SK-N-SH treated with all-trans-retinoic acid at 6 μM for 48 hours (cell line): ENCODE results near the gene P2RY8.

Source experiments
- ATAC-seq: fragments of 200-7000 bp; cut with Tn5 transposase; 3 replicates; pipeline ENCODE4 v1.9.1; 2020; ENCODE audit warnings: mild to moderate bottlenecking, moderate library complexity
- ARNTL ChIP-seq: fragments of 450-650 bp; formaldehyde crosslinking; IDR thresholded peaks from 2 replicates; pipeline ENCODE4 v1.5.0; 2020; ENCODE audit warnings: low read depth, mild to moderate bottlenecking, moderate library complexity, borderline replicate concordance
- BACH2 ChIP-seq: fragments of 250-450 bp; sonication (Bioruptor Pico); IDR thresholded peaks from 2 replicates; pipeline ENCODE4 v1.9.0; 2021; ENCODE audit warnings: mild to moderate bottlenecking, borderline replicate concordance
- CSDC2 ChIP-seq: fragments of 250-450 bp; sonication (Bioruptor Pico); IDR thresholded peaks from 2 replicates; pipeline ENCODE4 v1.5.0; 2020; ENCODE audit warnings: mild to moderate bottlenecking, moderate library complexity
- ESRRG ChIP-seq: fragments of 250-450 bp; sonication (Bioruptor Pico); IDR thresholded peaks from 2 replicates; pipeline ENCODE4 v1.6.1; 2021; ENCODE audit warnings: mild to moderate bottlenecking
- GLIS3 ChIP-seq: fragments of 250-450 bp; sonication (Bioruptor Pico); IDR thresholded peaks from 2 replicates; pipeline ENCODE4 v1.5.0; 2020; ENCODE audit warnings: mild to moderate bottlenecking, moderate library complexity
- POU6F1 ChIP-seq: fragments of 250-450 bp; sonication (Bioruptor Pico); IDR thresholded peaks from 2 replicates; pipeline ENCODE4 v1.8.0; 2021; ENCODE audit warnings: low read depth, mild to moderate bottlenecking, moderate library complexity, borderline replicate concordance
- PPARA ChIP-seq: fragments of 250-450 bp; sonication (Bioruptor Pico); IDR thresholded peaks from 2 replicates; pipeline ENCODE4 v1.5.0; 2020; ENCODE audit warnings: mild to moderate bottlenecking, borderline replicate concordance
- RARB ChIP-seq: fragments of 250-450 bp; sonication (Bioruptor Pico); IDR thresholded peaks from 2 replicates; pipeline ENCODE4 v1.8.0; 2021; ENCODE audit warnings: mild to moderate bottlenecking, moderate library complexity
- SNAI2 ChIP-seq: fragments of 250-450 bp; sonication (Bioruptor Pico); IDR thresholded peaks from 2 replicates; pipeline ENCODE4 v1.5.0; 2020; ENCODE audit warnings: mild to moderate bottlenecking, moderate library complexity
- TCF4 ChIP-seq: fragments of 250-450 bp; sonication (Bioruptor Pico); IDR thresholded peaks from 2 replicates; pipeline ENCODE4 v1.8.0; 2021; ENCODE audit warnings: mild to moderate bottlenecking, moderate library complexity, borderline replicate concordance
- TSHZ2 ChIP-seq: fragments of 250-450 bp; sonication (Bioruptor Pico); IDR thresholded peaks from 2 replicates; pipeline ENCODE4 v1.5.0; 2020; ENCODE audit warnings: mild to moderate bottlenecking, moderate library complexity
- ZFP3 ChIP-seq: fragments of 250-450 bp; sonication (Bioruptor Pico); IDR thresholded peaks from 2 replicates; pipeline ENCODE4 v1.5.0; 2020; ENCODE audit warnings: mild to moderate bottlenecking, moderate library complexity
- ZNF565 ChIP-seq: fragments of 450-650 bp; formaldehyde crosslinking; conservative IDR thresholded peaks from 2 replicates; pipeline ENCODE4 v1.5.0; 2020; ENCODE audit warnings: low read depth, mild to moderate bottlenecking, moderate library complexity
- ZNF70 ChIP-seq: fragments of 450-650 bp; formaldehyde crosslinking; IDR thresholded peaks from 2 replicates; pipeline ENCODE4 v1.5.0; 2020; ENCODE audit warnings: mild to moderate bottlenecking, moderate library complexity
- ZNF8 ChIP-seq: fragments of 450-650 bp; formaldehyde crosslinking; IDR thresholded peaks from 2 replicates; pipeline ENCODE4 v1.5.0; 2020; ENCODE audit warnings: mild to moderate bottlenecking, moderate library complexity
- TF ChIP-seq, protein P1 (sequence below): fragments of 250-450 bp; sonication (Bioruptor Pico); IDR thresholded peaks from 2 replicates; pipeline ENCODE4 v1.5.1; 2021; ENCODE audit warnings: mild to moderate bottlenecking, moderate library complexity
- TF ChIP-seq, protein P2 (sequence below): fragments of 250-450 bp; sonication (Bioruptor Pico); IDR thresholded peaks from 2 replicates; pipeline ENCODE4 v1.8.0; 2020; ENCODE audit warnings: mild to moderate bottlenecking, moderate library complexity, borderline replicate concordance
- TF ChIP-seq, protein P3 (sequence below): fragments of 250-450 bp; sonication (Bioruptor Pico); IDR thresholded peaks from 2 replicates; pipeline ENCODE4 v1.5.1; 2020; ENCODE audit warnings: low read depth, mild to moderate bottlenecking, moderate library complexity

P2RY8 gene

GRCh38 chrX:1533058-1533457, 3.9 kb downstream of the P2RY8 start:
- ATAC-seq: no peak
- TF ChIP-seq, protein P1, sequence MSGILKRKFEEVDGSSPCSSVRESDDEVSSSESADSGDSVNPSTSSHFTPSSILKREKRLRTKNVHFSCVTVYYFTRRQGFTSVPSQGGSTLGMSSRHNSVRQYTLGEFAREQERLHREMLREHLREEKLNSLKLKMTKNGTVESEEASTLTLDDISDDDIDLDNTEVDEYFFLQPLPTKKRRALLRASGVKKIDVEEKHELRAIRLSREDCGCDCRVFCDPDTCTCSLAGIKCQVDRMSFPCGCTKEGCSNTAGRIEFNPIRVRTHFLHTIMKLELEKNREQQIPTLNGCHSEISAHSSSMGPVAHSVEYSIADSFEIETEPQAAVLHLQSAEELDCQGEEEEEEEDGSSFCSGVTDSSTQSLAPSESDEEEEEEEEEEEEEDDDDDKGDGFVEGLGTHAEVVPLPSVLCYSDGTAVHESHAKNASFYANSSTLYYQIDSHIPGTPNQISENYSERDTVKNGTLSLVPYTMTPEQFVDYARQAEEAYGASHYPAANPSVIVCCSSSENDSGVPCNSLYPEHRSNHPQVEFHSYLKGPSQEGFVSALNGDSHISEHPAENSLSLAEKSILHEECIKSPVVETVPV: no peak
- TF ChIP-seq ZNF565 (CRISPR knock-in tag) (no peak), ZNF70 (CRISPR knock-in tag) (no peak), CSDC2 (CRISPR knock-in tag) (no peak), POU6F1 (CRISPR knock-in tag) (no peak), ESRRG (no peak), RARB (CRISPR knock-in tag) (no peak), TSHZ2 (CRISPR knock-in tag) (no peak), PPARA (CRISPR knock-in tag) (no peak)
- TF ChIP-seq, protein P2, sequence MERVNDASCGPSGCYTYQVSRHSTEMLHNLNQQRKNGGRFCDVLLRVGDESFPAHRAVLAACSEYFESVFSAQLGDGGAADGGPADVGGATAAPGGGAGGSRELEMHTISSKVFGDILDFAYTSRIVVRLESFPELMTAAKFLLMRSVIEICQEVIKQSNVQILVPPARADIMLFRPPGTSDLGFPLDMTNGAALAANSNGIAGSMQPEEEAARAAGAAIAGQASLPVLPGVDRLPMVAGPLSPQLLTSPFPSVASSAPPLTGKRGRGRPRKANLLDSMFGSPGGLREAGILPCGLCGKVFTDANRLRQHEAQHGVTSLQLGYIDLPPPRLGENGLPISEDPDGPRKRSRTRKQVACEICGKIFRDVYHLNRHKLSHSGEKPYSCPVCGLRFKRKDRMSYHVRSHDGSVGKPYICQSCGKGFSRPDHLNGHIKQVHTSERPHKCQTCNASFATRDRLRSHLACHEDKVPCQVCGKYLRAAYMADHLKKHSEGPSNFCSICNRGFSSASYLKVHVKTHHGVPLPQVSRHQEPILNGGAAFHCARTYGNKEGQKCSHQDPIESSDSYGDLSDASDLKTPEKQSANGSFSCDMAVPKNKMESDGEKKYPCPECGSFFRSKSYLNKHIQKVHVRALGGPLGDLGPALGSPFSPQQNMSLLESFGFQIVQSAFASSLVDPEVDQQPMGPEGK (CRISPR knock-in tag): no peak
- TF ChIP-seq, protein P3, sequence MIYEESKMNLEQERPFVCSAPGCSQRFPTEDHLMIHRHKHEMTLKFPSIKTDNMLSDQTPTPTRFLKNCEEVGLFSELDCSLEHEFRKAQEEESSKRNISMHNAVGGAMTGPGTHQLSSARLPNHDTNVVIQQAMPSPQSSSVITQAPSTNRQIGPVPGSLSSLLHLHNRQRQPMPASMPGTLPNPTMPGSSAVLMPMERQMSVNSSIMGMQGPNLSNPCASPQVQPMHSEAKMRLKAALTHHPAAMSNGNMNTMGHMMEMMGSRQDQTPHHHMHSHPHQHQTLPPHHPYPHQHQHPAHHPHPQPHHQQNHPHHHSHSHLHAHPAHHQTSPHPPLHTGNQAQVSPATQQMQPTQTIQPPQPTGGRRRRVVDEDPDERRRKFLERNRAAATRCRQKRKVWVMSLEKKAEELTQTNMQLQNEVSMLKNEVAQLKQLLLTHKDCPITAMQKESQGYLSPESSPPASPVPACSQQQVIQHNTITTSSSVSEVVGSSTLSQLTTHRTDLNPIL: no peak

DNA sequence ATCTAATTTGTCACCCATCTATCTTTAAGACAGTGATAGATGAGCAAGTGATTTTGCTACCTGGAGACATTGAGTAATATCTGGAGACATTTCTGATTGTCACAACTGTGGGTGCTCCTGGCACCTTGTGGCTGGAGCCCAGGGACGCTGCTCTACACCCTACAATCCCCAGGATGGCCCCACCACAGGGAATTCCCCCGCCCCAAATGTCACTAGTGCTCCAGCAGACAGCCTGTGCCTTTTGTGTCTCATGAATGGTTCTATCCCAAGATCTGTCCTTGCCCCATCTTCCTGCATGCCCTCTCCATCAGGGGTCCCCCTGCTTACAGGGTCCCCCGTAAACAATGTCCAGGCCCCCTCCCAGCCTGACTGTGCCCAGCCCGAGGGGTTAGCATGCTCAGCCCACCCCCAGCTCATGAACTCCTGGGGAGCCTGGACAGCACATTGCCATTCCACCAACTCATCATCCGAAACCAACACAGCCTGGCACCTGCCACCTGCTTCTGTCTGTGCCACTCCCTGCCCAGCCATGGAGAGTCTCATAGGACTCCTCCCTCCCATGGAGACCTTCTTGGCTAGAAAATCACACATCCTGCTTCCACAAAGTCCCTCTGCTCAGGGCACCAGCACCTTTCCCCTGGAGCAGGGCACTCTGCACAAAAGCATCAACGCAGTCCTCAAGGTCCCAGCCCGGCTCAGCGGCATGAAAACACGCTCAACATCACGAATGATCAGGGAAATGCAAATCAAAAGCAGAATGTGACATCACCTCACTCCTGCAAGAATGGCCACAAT, 5.7 kb downstream of the P2RY8 start:
- TF ChIP-seq PPARA (CRISPR knock-in tag): no peak
- no peak for TF ChIP-seq GLIS3 (CRISPR knock-in tag)
- TF ChIP-seq ZFP3: no peak
- no peak for TF ChIP-seq ZNF8 (CRISPR knock-in tag)
- TF ChIP-seq ZNF70 (CRISPR knock-in tag): no peak
- TF ChIP-seq TCF4 (CRISPR knock-in tag): no peak
- no peak for ATAC-seq

DNA sequence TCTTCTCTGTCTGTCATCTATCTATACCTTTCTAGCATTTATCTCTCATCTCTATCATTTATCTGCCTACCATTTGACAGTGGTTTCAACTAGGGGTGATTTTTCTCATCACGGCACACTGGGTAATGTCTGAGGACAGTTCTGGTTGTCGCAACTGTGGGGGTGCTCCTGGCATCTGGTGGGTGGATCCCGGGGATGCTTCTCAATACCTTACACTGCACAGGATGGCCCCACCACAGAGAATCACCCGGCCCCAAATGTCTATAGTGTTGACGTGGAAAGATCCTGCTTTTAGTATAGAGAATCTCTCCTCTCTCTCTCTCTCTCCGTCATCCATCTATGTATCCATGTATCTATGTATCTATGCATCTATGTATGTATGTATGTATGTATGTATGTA, 7.2 kb downstream of the P2RY8 start:
- TF ChIP-seq ARNTL (CRISPR knock-in tag) (no peak), SNAI2 (CRISPR knock-in tag) (no peak)
- ATAC-seq: no peak

GRCh38 chrX:1529328-1529727, 7.7 kb downstream of the P2RY8 start:
- TF ChIP-seq BACH2 (no peak), PPARA (CRISPR knock-in tag) (no peak), ESRRG (no peak), TSHZ2 (CRISPR knock-in tag) (no peak), ZNF70 (CRISPR knock-in tag) (no peak), ZNF565 (CRISPR knock-in tag) (no peak), SNAI2 (CRISPR knock-in tag) (no peak)
- TF ChIP-seq, all 23 proteins: peak for 0
- no peak for ATAC-seq
